NCI-H1092 treated with DMSO at 0.1 percent for 48 hours (cell line): ENCODE measurements around the gene SLC66A1.
"Not testable (repeated sequence)": the region's sequence is repeated elsewhere in the genome, so short reads cannot be mapped to it uniquely, and the experiment has no call there.

Experiments
- DNase-seq: peaks from one replicate; lab custom pipeline; 2025; lab: John Stamatoyannopoulos, UW

The SLC66A1 gene

GRCh38 chr1:19311931-19312781 is at the start of gene SLC66A1, which contains the start of gene AKR7A2:
TSS of gene SLC66A1 (plus strand) at chr1:19312326. CDS start at chr1:19317678, 5,352 bp downstream.
TSS of gene AKR7A2 (minus strand) at chr1:19312144. CDS start at chr1:19312124, 20 bp downstream.
- DNase-seq: peak; percentile 92

GRCh38 chr1:19262744-19263143 is 49.4 kb upstream of the SLC66A1 start:
- no peak for DNase-seq

GRCh38 chr1:19268445-19268844 is 43.7 kb upstream of the SLC66A1 start:
- no peak for DNase-seq

GRCh38 chr1:19269427-19270342 is 42.4 kb upstream of the SLC66A1 start:
- not testable (repeated sequence) for DNase-seq

- DNase-seq: not testable (repeated sequence)
Measured at GRCh38 chr1:19270343-19270730, 41.8 kb upstream of the SLC66A1 start.

- DNase-seq: no peak
Measured at GRCh38 chr1:19272064-19272463, 40.1 kb upstream of the SLC66A1 start.

GRCh38 chr1:19273106-19273843 is 38.9 kb upstream of the SLC66A1 start:
- DNase-seq: no peak

- not testable (repeated sequence) for DNase-seq
Measured at GRCh38 chr1:19273844-19274531, 38.1 kb upstream of the SLC66A1 start.

- DNase-seq: no peak
Measured at GRCh38 chr1:19274636-19275035, 37.5 kb upstream of the SLC66A1 start.

GRCh38 chr1:19283891-19284290 is 28.2 kb upstream of the SLC66A1 start:
- no peak for DNase-seq

- DNase-seq: no peak
Measured at GRCh38 chr1:19284881-19285280, 27.2 kb upstream of the SLC66A1 start.

GRCh38 chr1:19285366-19285765 is 26.8 kb upstream of the SLC66A1 start:
- DNase-seq: not testable (repeated sequence)

GRCh38 chr1:19285807-19286206 is 26.3 kb upstream of the SLC66A1 start:
- not testable (repeated sequence) for DNase-seq

- no peak for DNase-seq
Measured at GRCh38 chr1:19287436-19288185, 24.5 kb upstream of the SLC66A1 start.

GRCh38 chr1:19288324-19289241 is 23.5 kb upstream of the SLC66A1 start, which contains the start of gene AKR7A3:
TSS of gene AKR7A3 (minus strand) at chr1:19288770. CDS start at chr1:19288709, 61 bp downstream.
- not testable (repeated sequence) for DNase-seq

GRCh38 chr1:19289244-19289643 is 22.9 kb upstream of the SLC66A1 start:
- DNase-seq: no peak

- DNase-seq: no peak
Measured at GRCh38 chr1:19294638-19295037, 17.5 kb upstream of the SLC66A1 start.

GRCh38 chr1:19300211-19300610 is 11.9 kb upstream of the SLC66A1 start:
- DNase-seq: no peak

GRCh38 chr1:19304081-19304480 is 8.0 kb upstream of the SLC66A1 start:
- DNase-seq: not testable (repeated sequence)
